AG08396 (cell line): ENCODE data around the gene COA8.
"Not testable (repeated sequence)": the region's sequence is repeated elsewhere in the genome, so short reads cannot be mapped to it uniquely, and the experiment has no call there.

Source experiments
- DNase-seq: peaks from one replicate; pipeline ENCODE4 v3.0.0; 2012; ENCODE audit warnings: low spot score, mixed read lengths

The COA8 gene

GRCh38 chr14:103562429-103563225 lies at the start of gene COA8, which contains the start of gene BAG5:
TSS of gene COA8 (plus strand) at chr14:103562960. CDS start at chr14:103563002, 42 bp downstream.
TSS of gene BAG5 (minus strand) at chr14:103562657. CDS start at chr14:103561164, 1,493 bp downstream.
- DNase-seq, result peak; percentile 94

- DNase-seq, result no peak
Measured at GRCh38 chr14:103514596-103515421, 48.0 kb upstream of the COA8 start.

- DNase-seq, result no peak
Measured at GRCh38 chr14:103516426-103517173, 46.2 kb upstream of the COA8 start.

- DNase-seq, result no peak
Measured at GRCh38 chr14:103517174-103517566, 45.6 kb upstream of the COA8 start.

GRCh38 chr14:103517721-103518421 lies 44.9 kb upstream of the COA8 start:
- peak; percentile 46 for DNase-seq

- DNase-seq, result peak; percentile 82
Measured at GRCh38 chr14:103518422-103519042, 44.2 kb upstream of the COA8 start.

GRCh38 chr14:103519043-103519836 lies 43.5 kb upstream of the COA8 start:
- DNase-seq, result peak; percentile 50

- DNase-seq, result no peak
Measured at GRCh38 chr14:103519837-103520212, 42.9 kb upstream of the COA8 start.

- DNase-seq, result no peak
Measured at GRCh38 chr14:103520269-103520656, 42.5 kb upstream of the COA8 start.

GRCh38 chr14:103520657-103521437 lies 41.9 kb upstream of the COA8 start:
- DNase-seq, result peak; percentile 89

GRCh38 chr14:103521438-103521950 lies 41.3 kb upstream of the COA8 start:
- no peak for DNase-seq

- DNase-seq, result no peak
Measured at GRCh38 chr14:103521951-103522563, 40.7 kb upstream of the COA8 start.

GRCh38 chr14:103522649-103523574 lies 39.8 kb upstream of the COA8 start, which contains the start of gene CKB:
TSS of gene CKB (minus strand) at chr14:103522830. CDS start at chr14:103522493, 337 bp downstream.
- DNase-seq, result peak; percentile 92

- no peak for DNase-seq
Measured at GRCh38 chr14:103523575-103523954, 39.2 kb upstream of the COA8 start.

GRCh38 chr14:103524002-103524935 lies 38.5 kb upstream of the COA8 start:
- DNase-seq, result no peak

- not testable (repeated sequence) for DNase-seq
Measured at GRCh38 chr14:103525430-103526246, 37.1 kb upstream of the COA8 start.
